ENCODE data around the gene MLLT1.

DNA sequence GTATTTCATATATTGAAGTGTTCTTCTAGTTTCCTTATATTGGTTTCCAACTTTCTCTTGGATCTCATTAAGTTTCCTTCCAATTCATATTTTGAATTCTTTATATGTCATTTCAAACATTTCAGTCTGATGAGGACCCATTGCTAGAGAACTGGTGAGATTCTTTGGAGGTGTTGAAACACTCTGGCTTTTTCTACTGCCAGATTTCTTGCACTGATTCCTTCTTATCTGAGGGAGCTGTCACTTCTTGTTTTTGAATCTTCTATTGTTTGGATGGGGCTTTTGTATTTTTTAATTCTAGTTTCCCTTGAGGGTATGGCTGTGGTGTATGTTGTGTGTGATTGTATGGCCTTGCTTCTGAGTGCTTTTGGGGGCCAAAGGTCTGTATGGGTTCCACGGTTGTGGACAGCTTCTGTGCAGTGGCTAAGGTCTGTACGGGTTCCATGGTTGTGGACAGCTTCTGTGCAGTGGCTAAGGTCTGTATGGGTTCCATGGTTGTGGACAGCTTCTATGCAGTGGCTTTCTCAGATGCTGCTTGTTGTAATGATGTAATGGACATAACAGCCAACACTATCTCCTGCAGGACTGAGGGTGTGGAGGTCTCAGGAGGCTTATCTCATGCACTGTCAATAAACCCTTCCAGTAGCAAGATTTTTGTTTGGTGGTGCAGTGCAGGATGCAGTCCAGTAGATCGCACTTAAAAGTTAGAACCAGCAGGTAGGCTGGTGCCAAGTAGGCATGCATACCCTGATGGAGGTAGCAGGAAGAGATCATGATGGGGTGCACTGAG lies 107.5 kb downstream of the MLLT1 start:
- TF ChIP-seq EZH2 (IDR thresholded peaks at IDR 0.05) (no peak), POLR2AphosphoS5 (IDR thresholded peaks at IDR 0.05; ENCODE audit: borderline replicate concordance, low read depth, low read length) (no peak), FOXP2 (optimal IDR thresholded peaks at IDR 0.05; ENCODE audit: control extremely low read depth, extremely low read length, insufficient read depth) (no peak)

Data from SK-N-MC (cell line).